B cell (primary cell): Measurements from ENCODE around the gene SIGLEC6.

Source experiments
- EZH2 ChIP-seq: IDR thresholded peaks from 2 replicates; pipeline ENCODE4 v1.6.1; 2012; ENCODE audit warnings: borderline replicate concordance, low read depth, mild to moderate bottlenecking, moderate library complexity, low read length; ENCODE audit not compliant: insufficient read depth, poor library complexity, severe bottlenecking
- TF ChIP-seq, protein P1 (sequence below): fragments of 200-600 bp; IDR thresholded peaks from one replicate; pipeline ENCODE4 v1.8.0; 2022; ENCODE audit warnings: antibody characterized with exemption, mild to moderate bottlenecking

DNA sequence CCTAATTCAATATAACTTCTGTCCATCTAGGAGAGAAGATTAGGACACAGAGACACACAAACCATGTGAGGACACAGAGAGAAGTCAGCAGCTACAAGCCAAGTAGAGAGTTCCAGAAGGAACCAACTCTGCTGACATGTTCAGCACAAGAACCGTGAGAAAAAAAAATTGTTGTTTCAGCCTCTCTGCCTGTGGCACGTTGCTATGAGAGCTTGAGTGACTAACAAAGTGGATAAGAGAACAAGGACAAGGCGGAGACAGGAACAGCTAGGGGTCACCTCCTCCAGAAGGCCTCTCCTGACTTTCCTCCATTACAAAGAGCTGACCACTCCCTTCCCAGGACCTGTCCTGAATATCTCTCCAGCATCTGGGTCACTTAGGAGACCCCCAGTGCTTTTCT is 24.3 kb downstream of the SIGLEC6 start:
- TF ChIP-seq, protein P1, sequence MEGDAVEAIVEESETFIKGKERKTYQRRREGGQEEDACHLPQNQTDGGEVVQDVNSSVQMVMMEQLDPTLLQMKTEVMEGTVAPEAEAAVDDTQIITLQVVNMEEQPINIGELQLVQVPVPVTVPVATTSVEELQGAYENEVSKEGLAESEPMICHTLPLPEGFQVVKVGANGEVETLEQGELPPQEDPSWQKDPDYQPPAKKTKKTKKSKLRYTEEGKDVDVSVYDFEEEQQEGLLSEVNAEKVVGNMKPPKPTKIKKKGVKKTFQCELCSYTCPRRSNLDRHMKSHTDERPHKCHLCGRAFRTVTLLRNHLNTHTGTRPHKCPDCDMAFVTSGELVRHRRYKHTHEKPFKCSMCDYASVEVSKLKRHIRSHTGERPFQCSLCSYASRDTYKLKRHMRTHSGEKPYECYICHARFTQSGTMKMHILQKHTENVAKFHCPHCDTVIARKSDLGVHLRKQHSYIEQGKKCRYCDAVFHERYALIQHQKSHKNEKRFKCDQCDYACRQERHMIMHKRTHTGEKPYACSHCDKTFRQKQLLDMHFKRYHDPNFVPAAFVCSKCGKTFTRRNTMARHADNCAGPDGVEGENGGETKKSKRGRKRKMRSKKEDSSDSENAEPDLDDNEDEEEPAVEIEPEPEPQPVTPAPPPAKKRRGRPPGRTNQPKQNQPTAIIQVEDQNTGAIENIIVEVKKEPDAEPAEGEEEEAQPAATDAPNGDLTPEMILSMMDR = no peak
- no peak for TF ChIP-seq EZH2
